Esophagus muscularis mucosa (tissue), 4 donors: ENCODE measurements around the gene ARAP3. TPM values are rescaled to one million over a fixed set of nuclear protein-coding genes. Genes with fewer than 3 reads are reported as not detected.

Experiments used
- DNase-seq: peaks from one replicate; pipeline ENCODE4 v3.0.0-alpha.2; 2017; ENCODE audit errors: extremely low spot score
- H3K27ac ChIP-seq, 4 donors: fragments of 200-600 bp; sonication (generic); replicated peaks in 1 of 4; 1 replicate in 3 of 4; 2 replicates in 1 of 4; pipeline ENCODE4 v1.5.1; 2016 to 2019; ENCODE audit warnings: mild to moderate bottlenecking in 1 of 4
- H3K27me3 ChIP-seq, 4 donors: fragments of 200-600 bp; sonication (generic); one replicate each; pipeline versions ENCODE4 v1.5.1 to v1.6.0; 2016 to 2019
- H3K36me3 ChIP-seq, 4 donors: fragments of 200-600 bp; sonication (generic); one replicate each; pipeline ENCODE4 v1.5.1; 2016 to 2019
- H3K4me1 ChIP-seq, 4 donors: fragments of 200-600 bp; sonication (generic); one replicate each; pipeline ENCODE4 v1.5.1; 2016 to 2019
- H3K4me3 ChIP-seq, 4 donors: fragments of 200-600 bp; sonication (generic); 1 replicate in 2 of 4; 2 replicates in 2 of 4; pipeline ENCODE4 v1.5.1; 2016 to 2019; ENCODE audit warnings: mild to moderate bottlenecking in 4 of 4, moderate library complexity in 1 of 4
- H3K9me3 ChIP-seq, 4 donors: fragments of 200-600 bp; sonication (generic); 1 replicate in 3 of 4; 2 replicates in 1 of 4; pipeline ENCODE4 v1.5.1; 2016 to 2019
- EP300 ChIP-seq: sonication (generic); formaldehyde crosslinking; IDR thresholded peaks from one replicate; pipeline ENCODE4 v1.6.1; 2017; ENCODE audit warnings: antibody characterized with exemption
- POLR2A ChIP-seq: fragments of 450-650 bp; IDR thresholded peaks from one replicate; pipeline ENCODE4 v1.6.1; 2017; ENCODE audit warnings: antibody characterized with exemption, moderate library complexity, mild to moderate bottlenecking, low read depth
- POLR2AphosphoS5 ChIP-seq, 2 donors: sonication (generic); formaldehyde crosslinking; IDR thresholded peaks; one replicate each; pipeline ENCODE4 v1.6.1; 2017; ENCODE audit warnings: antibody characterized with exemption in 2 of 2
- WGBS: methylation state at CpG from one replicate; pipeline ENCODE4 v1.1.5; 2018; 5-methylcytosine and 5-hydroxymethylcytosine counted together
- intact Hi-C: fragments of 100-400 bp; cut with DNase I; formaldehyde crosslinking; loops from one replicate; pipeline ENCODE4 v1.15.1; 2023
- total RNA-seq, 4 donors: library from RNA; depleted of rRNA; stranded (reverse); fragments of >200 nt; gene quantifications; one replicate each; pipeline versions ENCODE4 v1.1.0 to v1.2.1, GENCODE V29; 2016
- TF ChIP-seq, protein P1 (sequence below), 3 experiments: fragments of 200-600 bp in 2 of 3; fragments of 450-650 bp in 1 of 3; sonication (generic) in 2 of 3; IDR thresholded peaks; one replicate each; pipeline ENCODE4 v1.5.1; 2017 to 2019; ENCODE audit warnings: antibody characterized with exemption in 3 of 3, mild to moderate bottlenecking in 2 of 3, moderate library complexity in 1 of 3

The ARAP3 gene
- total RNA-seq, 4 donors from 2014 or later = 4.1 to 9.2 (median 7.6) TPM

DNA sequence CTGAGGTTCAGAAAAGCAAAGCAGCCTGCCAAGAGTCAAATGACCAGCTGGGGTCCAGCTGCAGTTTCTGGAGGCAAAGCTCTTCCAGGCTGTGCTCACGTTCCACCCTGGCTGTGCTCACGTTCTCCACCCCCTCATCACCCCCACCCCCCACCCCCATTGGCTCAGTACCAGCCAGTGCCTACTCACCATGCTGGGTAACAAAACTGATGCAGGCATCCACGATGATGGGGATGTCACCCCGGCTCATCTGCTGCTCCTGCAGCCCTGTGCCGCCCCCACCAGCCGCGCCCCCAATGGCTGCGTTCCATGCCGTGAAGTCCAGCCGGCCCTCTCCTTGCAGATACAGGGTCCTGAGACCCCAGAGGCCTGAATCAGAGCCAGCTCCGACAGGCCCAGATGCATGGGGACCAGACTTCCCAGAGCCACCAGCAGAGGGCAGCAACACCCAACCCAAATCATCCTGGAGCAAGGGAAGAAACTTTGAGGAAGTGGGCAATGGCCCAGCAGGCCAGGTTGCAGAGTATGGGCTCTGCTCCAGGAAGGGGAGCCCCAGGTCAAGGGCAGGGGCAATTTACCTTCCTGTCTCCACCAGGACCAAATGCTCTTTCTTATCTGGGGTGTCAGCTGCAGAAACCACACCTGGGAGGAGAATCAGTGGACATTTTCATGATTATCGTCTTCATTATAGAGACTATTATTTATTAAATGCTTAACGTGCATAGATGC is 17.1 kb downstream of the ARAP3 start:
- Histone ChIP-seq H3K27ac (no peak overlapping the region), H3K9me3 (no peaks in the 10 kb centered on the region), H3K27me3 (no peaks in the 10 kb centered on the region), H3K4me3 (no peak overlapping the region), H3K36me3 (peaks cover 0 to 58% (median 8%) of the 10 kb centered on the region in 4 donors), H3K4me1 (peaks cover 0 to 7% (median 6%) of the 10 kb centered on the region in 4 donors)
- WGBS = 33% methylated on average over 10 of the region's 13 CpGs
- DNase-seq = no peak
- TF ChIP-seq EP300 (no peak), POLR2AphosphoS5 (IDR thresholded peaks at IDR 0.05) (peak in 1 of 2 donors; percentile 26), POLR2A (no peak)
- TF ChIP-seq, protein P1, sequence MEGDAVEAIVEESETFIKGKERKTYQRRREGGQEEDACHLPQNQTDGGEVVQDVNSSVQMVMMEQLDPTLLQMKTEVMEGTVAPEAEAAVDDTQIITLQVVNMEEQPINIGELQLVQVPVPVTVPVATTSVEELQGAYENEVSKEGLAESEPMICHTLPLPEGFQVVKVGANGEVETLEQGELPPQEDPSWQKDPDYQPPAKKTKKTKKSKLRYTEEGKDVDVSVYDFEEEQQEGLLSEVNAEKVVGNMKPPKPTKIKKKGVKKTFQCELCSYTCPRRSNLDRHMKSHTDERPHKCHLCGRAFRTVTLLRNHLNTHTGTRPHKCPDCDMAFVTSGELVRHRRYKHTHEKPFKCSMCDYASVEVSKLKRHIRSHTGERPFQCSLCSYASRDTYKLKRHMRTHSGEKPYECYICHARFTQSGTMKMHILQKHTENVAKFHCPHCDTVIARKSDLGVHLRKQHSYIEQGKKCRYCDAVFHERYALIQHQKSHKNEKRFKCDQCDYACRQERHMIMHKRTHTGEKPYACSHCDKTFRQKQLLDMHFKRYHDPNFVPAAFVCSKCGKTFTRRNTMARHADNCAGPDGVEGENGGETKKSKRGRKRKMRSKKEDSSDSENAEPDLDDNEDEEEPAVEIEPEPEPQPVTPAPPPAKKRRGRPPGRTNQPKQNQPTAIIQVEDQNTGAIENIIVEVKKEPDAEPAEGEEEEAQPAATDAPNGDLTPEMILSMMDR (IDR thresholded peaks at IDR 0.05) = peak; percentile 78 to 95 (median 80)
- intact Hi-C loops = no loop called here

DNA sequence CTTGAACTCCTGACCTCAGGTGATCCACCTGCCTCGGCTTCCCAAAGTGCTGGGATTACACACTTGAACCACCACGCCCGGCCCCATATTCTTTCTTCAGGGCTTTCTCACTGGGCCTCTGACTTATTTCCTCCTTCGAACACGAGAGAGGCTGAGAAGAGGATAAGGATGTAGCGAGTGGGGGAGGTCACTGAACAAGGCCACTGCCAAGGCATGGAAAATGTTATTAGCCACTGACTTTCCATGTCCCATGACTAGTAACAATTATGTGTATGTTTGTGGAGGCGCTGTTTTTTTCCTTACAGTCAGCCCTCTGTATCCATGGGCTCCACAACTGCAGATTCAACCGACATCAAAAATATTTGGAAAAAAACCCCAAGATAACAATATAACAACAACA is 18.5 kb downstream of the ARAP3 start:
- no peak overlapping the region for H3K4me3 ChIP-seq
- H3K9me3 ChIP-seq = no peaks in the 10 kb centered on the region
- intact Hi-C loops = no loop called here
- 91% methylated on average over 8 of the region's 8 CpGs for WGBS
- H3K4me1 ChIP-seq = peaks cover 0 to 7% (median 6%) of the 10 kb centered on the region in 4 donors
- TF ChIP-seq, protein P1 (IDR thresholded peaks at IDR 0.05) = no peak
- TF ChIP-seq POLR2AphosphoS5 (IDR thresholded peaks at IDR 0.05) (no peak), EP300 (no peak), POLR2A (no peak)
- no peak overlapping the region for H3K27ac ChIP-seq
- DNase-seq = no peak
- H3K27me3 ChIP-seq = no peaks in the 10 kb centered on the region
- peaks cover 0 to 60% (median 6%) of the 10 kb centered on the region in 4 donors for H3K36me3 ChIP-seq

GRCh38 chr5:141662028-141662427 is 20.0 kb downstream of the ARAP3 start:
- 84% methylated on average over 12 of the region's 17 CpGs for WGBS
- TF ChIP-seq EP300 (no peak), POLR2AphosphoS5 (IDR thresholded peaks at IDR 0.05) (no peak), POLR2A (no peak)
- TF ChIP-seq, protein P1 (IDR thresholded peaks at IDR 0.05) = no peak

GRCh38 chr5:141657937-141658545 is 24.0 kb downstream of the ARAP3 start:
- Histone ChIP-seq H3K36me3 (peaks cover 0 to 85% (median 23%) of the 10 kb centered on the region in 4 donors), H3K4me3 (no peak overlapping the region), H3K27me3 (no peaks in the 10 kb centered on the region), H3K27ac (no peak overlapping the region), H3K9me3 (no peaks in the 10 kb centered on the region), H3K4me1 (no peaks in the 10 kb centered on the region)
- TF ChIP-seq EP300 (no peak), POLR2AphosphoS5 (IDR thresholded peaks at IDR 0.05) (no peak), POLR2A (no peak)
- TF ChIP-seq, protein P1 (IDR thresholded peaks at IDR 0.05) = no peak
- intact Hi-C loops = no loop called here
- DNase-seq = no peak
- 84% methylated on average over 8 of the region's 8 CpGs for WGBS

More at GRCh38 chr5:141662028-141662427, 20.0 kb downstream of the ARAP3 start:
- no peak overlapping the region for H3K4me3 ChIP-seq
- no peak overlapping the region for H3K27ac ChIP-seq
- H3K4me1 ChIP-seq = peaks cover 0 to 7% (median 6%) of the 10 kb centered on the region in 4 donors
- H3K27me3 ChIP-seq = no peaks in the 10 kb centered on the region
- intact Hi-C loops = no loop called here
- H3K9me3 ChIP-seq = no peaks in the 10 kb centered on the region
- no peak for DNase-seq
- H3K36me3 ChIP-seq = peaks cover 0 to 68% (median 9%) of the 10 kb centered on the region in 4 donors
